A549 (cell line): ENCODE results near the gene LCN15. TPM values are rescaled to one million over a fixed set of nuclear protein-coding genes. Genes with fewer than 3 reads are reported as not detected.

Experiments used
- ATAC-seq, 2 experiments: fragments of 200-7000 bp in 1 of 2; fragments of >200 bp in 1 of 2; cut with Nextera tagmentation in 1 of 2; cut with Tn5 transposase in 1 of 2; 3 replicates each; pipeline versions ENCODE4 v1.8.0 to v1.9.1; 2018 to 2020; ENCODE audit warnings: mild to moderate bottlenecking in 1 of 2, moderate library complexity in 1 of 2
- CTCF ChIA-PET: fragments of 300-600 bp; sonication (Branson Sonifier 250); formaldehyde crosslinking; extraction: SDS; loops from one replicate; lab custom pipeline; 2021; ENCODE audit warnings: antibody characterized with exemption, inconsistent platforms; lab: Yijun Ruan, JAX
- POLR2A ChIA-PET: fragments of 350-600 bp; formaldehyde crosslinking; extraction: SDS; loops from one replicate; lab custom pipeline; 2021; ENCODE audit warnings: antibody characterized with exemption, inconsistent platforms; lab: Yijun Ruan, JAX
- DNase-seq, 2 experiments: peaks; one replicate each; pipeline versions ENCODE4 v3.0.0 to v3.0.0-alpha.2; 2011 to 2016; ENCODE audit warnings: low read depth in 1 of 2, low spot score in 1 of 2
- FAIRE-seq: peaks from 2 replicates; lab custom pipeline; 2011; peaks lifted over from hg19 to GRCh38; lab: Jason Lieb, UNC
- H3K27ac ChIP-seq, 2 experiments: fragments of >200 bp; sonication (Bioruptor Twin); formaldehyde crosslinking; 3 replicates each; pipeline ENCODE4 v1.5.1; 2016 to 2017
- H3K4me1 ChIP-seq: fragments of >200 bp; sonication (Bioruptor Twin); formaldehyde crosslinking; 3 replicates; pipeline ENCODE4 v1.6.1; 2016
- H3K4me2 ChIP-seq: fragments of >200 bp; sonication (Bioruptor Twin); formaldehyde crosslinking; 3 replicates; pipeline ENCODE4 v1.6.1; 2016
- H3K4me3 ChIP-seq: fragments of >200 bp; sonication (Bioruptor Twin); formaldehyde crosslinking; 3 replicates; pipeline ENCODE4 v1.5.1; 2016
- H3K9me3 ChIP-seq: fragments of >200 bp; sonication (Bioruptor Twin); formaldehyde crosslinking; 3 replicates; pipeline ENCODE4 v1.6.1; 2016
- CBX2 ChIP-seq: fragments of 200-600 bp; sonication (generic); IDR thresholded peaks from 2 replicates; pipeline ENCODE4 v1.6.1; 2016; ENCODE audit warnings: low read depth, mild to moderate bottlenecking, borderline replicate concordance
- CEBPB ChIP-seq, 2 experiments: fragments of >200 bp in 1 of 2; sonication (Bioruptor Twin) in 1 of 2; formaldehyde crosslinking in 1 of 2; IDR thresholded peaks; 2 replicates each; pipeline ENCODE4 v1.6.1; 2012 to 2016
- CHD2 ChIP-seq: fragments of 150-350 bp; IDR thresholded peaks from 2 replicates; pipeline ENCODE4 v1.6.1; 2014; ENCODE audit warnings: low read length; ENCODE audit not compliant: partially characterized antibody
- CHD4 ChIP-seq: fragments of 200-600 bp; sonication (generic); IDR thresholded peaks from 2 replicates; pipeline ENCODE4 v1.6.1; 2016; ENCODE audit warnings: antibody characterized with exemption, mild to moderate bottlenecking, borderline replicate concordance
- EP300 ChIP-seq, 2 experiments: fragments of >200 bp; sonication (Bioruptor Twin); formaldehyde crosslinking; IDR thresholded peaks; 2 replicates in 1 of 2; 3 replicates in 1 of 2; pipeline ENCODE4 v1.6.1; 2016 to 2017
- FOSB ChIP-seq: fragments of 250-450 bp; sonication (Bioruptor Pico); IDR thresholded peaks from 2 replicates; pipeline ENCODE4 v1.5.0; 2020; ENCODE audit warnings: mild to moderate bottlenecking, moderate library complexity
- HEYL ChIP-seq: fragments of 250-450 bp; sonication (Bioruptor Pico); IDR thresholded peaks from 2 replicates; pipeline ENCODE4 v1.8.0; 2021; ENCODE audit warnings: mild to moderate bottlenecking, moderate library complexity
- HOXA7 ChIP-seq: fragments of 250-450 bp; sonication (Bioruptor Pico); IDR thresholded peaks from 2 replicates; pipeline ENCODE4 v1.5.0; 2020; ENCODE audit warnings: mild to moderate bottlenecking, moderate library complexity
- HOXB13 ChIP-seq: fragments of 250-450 bp; sonication (Bioruptor Pico); IDR thresholded peaks from 2 replicates; pipeline ENCODE4 v1.5.0; 2020; ENCODE audit warnings: low read depth, mild to moderate bottlenecking, moderate library complexity
- JUNB ChIP-seq: fragments of >200 bp; sonication (Bioruptor Twin); formaldehyde crosslinking; IDR thresholded peaks from 2 replicates; pipeline ENCODE4 v1.6.1; 2016
- KDM1A ChIP-seq: fragments of 200-600 bp; sonication (generic); IDR thresholded peaks from 2 replicates; pipeline ENCODE4 v1.6.1; 2016; ENCODE audit warnings: low read depth, mild to moderate bottlenecking
- NFE2L2 ChIP-seq: fragments of 150-350 bp; conservative IDR thresholded peaks from 2 replicates; pipeline ENCODE4 v1.6.1; 2014; ENCODE audit warnings: low read length
- NPAS2 ChIP-seq: fragments of 250-450 bp; sonication (Bioruptor Pico); IDR thresholded peaks from 2 replicates; pipeline ENCODE4 v1.8.0; 2022; ENCODE audit warnings: mild to moderate bottlenecking, moderate library complexity, borderline replicate concordance
- PHF8 ChIP-seq: fragments of 200-600 bp; sonication (generic); IDR thresholded peaks from 2 replicates; pipeline ENCODE4 v1.6.1; 2016; ENCODE audit warnings: low read depth, mild to moderate bottlenecking, antibody characterized with exemption, moderate library complexity, borderline replicate concordance
- POLR2AphosphoS2 ChIP-seq: conservative IDR thresholded peaks from 2 replicates; pipeline ENCODE4 v1.6.1; 2012; ENCODE audit warnings: low read length, improper control_type of control experiment, inconsistent platforms
- RAD21 ChIP-seq, 2 experiments: fragments of >200 bp in 1 of 2; sonication (Bioruptor Twin) in 1 of 2; formaldehyde crosslinking in 1 of 2; IDR thresholded peaks in 1 of 2; conservative IDR thresholded peaks in 1 of 2; 2 replicates in 1 of 2; 3 replicates in 1 of 2; pipeline ENCODE4 v1.6.1; 2012 to 2018; ENCODE audit warnings: inconsistent platforms in 1 of 2
- RFX5 ChIP-seq: fragments of 450-650 bp; IDR thresholded peaks from 2 replicates; pipeline ENCODE4 v1.7.1; 2014; ENCODE audit warnings: antibody characterized with exemption, mild to moderate bottlenecking, moderate library complexity
- RNF2 ChIP-seq: fragments of 200-600 bp; sonication (generic); IDR thresholded peaks from 2 replicates; pipeline ENCODE4 v1.6.1; 2016; ENCODE audit warnings: low read depth, mild to moderate bottlenecking, antibody characterized with exemption, moderate library complexity, borderline replicate concordance
- SMC3 ChIP-seq: fragments of >200 bp; sonication (Bioruptor Twin); formaldehyde crosslinking; IDR thresholded peaks from 3 replicates; pipeline ENCODE4 v1.6.1; 2018; ENCODE audit warnings: inconsistent platforms
- SREBF2 ChIP-seq: fragments of 450-650 bp; IDR thresholded peaks from 2 replicates; pipeline ENCODE4 v1.6.1; 2014; ENCODE audit warnings: mild to moderate bottlenecking, moderate library complexity
- TFCP2L1 ChIP-seq: fragments of 250-450 bp; sonication (Bioruptor Pico); IDR thresholded peaks from 2 replicates; pipeline ENCODE4 v1.5.0; 2021; ENCODE audit warnings: mild to moderate bottlenecking
- TP53 ChIP-seq: fragments of 250-450 bp; sonication (Bioruptor Pico); IDR thresholded peaks from 2 replicates; pipeline ENCODE4 v1.5.0; 2021; ENCODE audit warnings: mild to moderate bottlenecking, moderate library complexity
- ZNF302 ChIP-seq: fragments of 250-450 bp; sonication (Bioruptor Pico); IDR thresholded peaks from 2 replicates; pipeline ENCODE4 v1.9.0; 2021; ENCODE audit warnings: inconsistent platforms, mild to moderate bottlenecking, moderate library complexity
- ZSCAN20 ChIP-seq: fragments of 250-450 bp; sonication (Bioruptor Pico); IDR thresholded peaks from 2 replicates; pipeline ENCODE4 v1.8.0; 2022; ENCODE audit warnings: mild to moderate bottlenecking, moderate library complexity
- WGBS: methylation state at CpG from one replicate; pipeline ENCODE4 v1.1.6; 2017; ENCODE audit errors: missing lambda C conversion rate; 5-methylcytosine and 5-hydroxymethylcytosine counted together
- polyA plus RNA-seq, 4 experiments: library from polyadenylated mRNA; depleted of rRNA in 3 of 4; stranded (reverse); fragments of >200 nt; fragmentation: RNase III in 1 of 4; extraction: RNeasy Plus Mini Kit Qiagen cat#74134 plus additional on column Dnase treatment in 1 of 4; gene quantifications; 2 replicates in 3 of 4; 3 replicates in 1 of 4; pipeline ENCODE4 v1.2.3, GENCODE V29; 2011 to 2017
- TF ChIP-seq, protein P1 (sequence below): fragments of 150-350 bp; IDR thresholded peaks from 2 replicates; pipeline ENCODE4 v1.6.1; 2014; ENCODE audit warnings: low read depth, mild to moderate bottlenecking, low read length
- TF ChIP-seq, protein P2 (sequence below): fragments of >200 bp; sonication (Bioruptor Twin); formaldehyde crosslinking; IDR thresholded peaks from 3 replicates; pipeline ENCODE4 v1.5.1; 2016
- TF ChIP-seq, protein P3 (sequence below): fragments of 250-450 bp; sonication (Bioruptor Pico); IDR thresholded peaks from 2 replicates; pipeline ENCODE4 v1.5.0; 2021; ENCODE audit warnings: mild to moderate bottlenecking, moderate library complexity, borderline replicate concordance
- TF ChIP-seq, protein P4 (sequence below): IDR thresholded peaks from 2 replicates; pipeline ENCODE4 v1.6.1; 2012
- TF ChIP-seq, protein P5 (sequence below): fragments of 200-600 bp; sonication (generic); IDR thresholded peaks from 2 replicates; pipeline ENCODE4 v1.6.1; 2016; ENCODE audit warnings: antibody characterized with exemption, mild to moderate bottlenecking, moderate library complexity

The LCN15 gene
- polyA plus RNA-seq, 2 of the 4 experiments (the other 2 are of a cell fraction): 0.09 to 0.10 TPM

DNA sequence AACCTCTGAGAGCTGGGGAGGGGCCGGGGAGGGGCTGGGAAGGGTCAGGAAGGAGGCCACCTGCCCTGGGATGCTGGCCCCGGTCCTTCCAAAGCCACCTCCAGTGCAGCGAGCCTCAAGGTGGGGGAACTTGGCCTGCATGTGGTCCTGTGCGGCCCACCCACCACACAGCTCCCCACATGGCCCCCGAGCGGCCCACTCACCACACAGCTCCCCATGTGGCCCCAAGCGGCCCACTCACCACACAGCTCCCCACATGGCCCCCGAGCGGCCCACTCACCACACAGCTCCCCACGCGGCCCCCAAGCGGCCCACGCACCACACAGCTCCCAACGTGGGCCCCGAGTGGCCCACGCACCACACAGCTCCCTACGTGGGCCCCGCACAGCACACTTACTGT lies 19.5 kb downstream of the LCN15 start:
- 67% methylated on average over 9 of the region's 18 CpGs for WGBS
- no peak for ATAC-seq
- H3K4me2 ChIP-seq: no peak overlapping the region
- no peak for FAIRE-seq
- ChIA-PET POLR2A (interaction anchor here (0.6 to 2.7 kb wide), 2 partner anchors 14 to 16 kb away, joined by 5 to 11 read pairs; no protein-coding TSS in a partner anchor), CTCF (interaction anchor here (0.7 to 11.9 kb wide), 5 partner anchors 10 to 373 kb away, joined by 3 to 79 read pairs (median 5); partner anchors contain the start of gene LCN8)
- TF ChIP-seq, protein P1, sequence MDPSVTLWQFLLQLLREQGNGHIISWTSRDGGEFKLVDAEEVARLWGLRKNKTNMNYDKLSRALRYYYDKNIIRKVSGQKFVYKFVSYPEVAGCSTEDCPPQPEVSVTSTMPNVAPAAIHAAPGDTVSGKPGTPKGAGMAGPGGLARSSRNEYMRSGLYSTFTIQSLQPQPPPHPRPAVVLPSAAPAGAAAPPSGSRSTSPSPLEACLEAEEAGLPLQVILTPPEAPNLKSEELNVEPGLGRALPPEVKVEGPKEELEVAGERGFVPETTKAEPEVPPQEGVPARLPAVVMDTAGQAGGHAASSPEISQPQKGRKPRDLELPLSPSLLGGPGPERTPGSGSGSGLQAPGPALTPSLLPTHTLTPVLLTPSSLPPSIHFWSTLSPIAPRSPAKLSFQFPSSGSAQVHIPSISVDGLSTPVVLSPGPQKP: no peak
- no peak for TF ChIP-seq CBX2
- TF ChIP-seq SREBF2: no peak
- TF ChIP-seq POLR2AphosphoS2: no peak
- no peak for TF ChIP-seq CHD2
- no peak for TF ChIP-seq RFX5
- TF ChIP-seq, protein P2, sequence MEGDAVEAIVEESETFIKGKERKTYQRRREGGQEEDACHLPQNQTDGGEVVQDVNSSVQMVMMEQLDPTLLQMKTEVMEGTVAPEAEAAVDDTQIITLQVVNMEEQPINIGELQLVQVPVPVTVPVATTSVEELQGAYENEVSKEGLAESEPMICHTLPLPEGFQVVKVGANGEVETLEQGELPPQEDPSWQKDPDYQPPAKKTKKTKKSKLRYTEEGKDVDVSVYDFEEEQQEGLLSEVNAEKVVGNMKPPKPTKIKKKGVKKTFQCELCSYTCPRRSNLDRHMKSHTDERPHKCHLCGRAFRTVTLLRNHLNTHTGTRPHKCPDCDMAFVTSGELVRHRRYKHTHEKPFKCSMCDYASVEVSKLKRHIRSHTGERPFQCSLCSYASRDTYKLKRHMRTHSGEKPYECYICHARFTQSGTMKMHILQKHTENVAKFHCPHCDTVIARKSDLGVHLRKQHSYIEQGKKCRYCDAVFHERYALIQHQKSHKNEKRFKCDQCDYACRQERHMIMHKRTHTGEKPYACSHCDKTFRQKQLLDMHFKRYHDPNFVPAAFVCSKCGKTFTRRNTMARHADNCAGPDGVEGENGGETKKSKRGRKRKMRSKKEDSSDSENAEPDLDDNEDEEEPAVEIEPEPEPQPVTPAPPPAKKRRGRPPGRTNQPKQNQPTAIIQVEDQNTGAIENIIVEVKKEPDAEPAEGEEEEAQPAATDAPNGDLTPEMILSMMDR: no peak
- TF ChIP-seq NPAS2 (CRISPR knock-in tag): no peak
- TF ChIP-seq, protein P3, sequence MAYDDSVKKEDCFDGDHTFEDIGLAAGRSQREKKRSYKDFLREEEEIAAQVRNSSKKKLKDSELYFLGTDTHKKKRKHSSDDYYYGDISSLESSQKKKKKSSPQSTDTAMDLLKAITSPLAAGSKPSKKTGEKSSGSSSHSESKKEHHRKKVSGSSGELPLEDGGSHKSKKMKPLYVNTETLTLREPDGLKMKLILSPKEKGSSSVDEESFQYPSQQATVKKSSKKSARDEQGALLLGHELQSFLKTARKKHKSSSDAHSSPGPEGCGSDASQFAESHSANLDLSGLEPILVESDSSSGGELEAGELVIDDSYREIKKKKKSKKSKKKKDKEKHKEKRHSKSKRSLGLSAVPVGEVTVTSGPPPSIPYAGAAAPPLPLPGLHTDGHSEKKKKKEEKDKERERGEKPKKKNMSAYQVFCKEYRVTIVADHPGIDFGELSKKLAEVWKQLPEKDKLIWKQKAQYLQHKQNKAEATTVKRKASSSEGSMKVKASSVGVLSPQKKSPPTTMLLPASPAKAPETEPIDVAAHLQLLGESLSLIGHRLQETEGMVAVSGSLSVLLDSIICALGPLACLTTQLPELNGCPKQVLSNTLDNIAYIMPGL (CRISPR knock-in tag): no peak
- no peak for TF ChIP-seq SMC3
- TF ChIP-seq EP300 (IDR thresholded peaks at IDR 0.05): no peak
- no peak for TF ChIP-seq RNF2
- TF ChIP-seq RAD21 (conservative IDR thresholded peaks at IDR 0.05 in 1 of 2, IDR thresholded peaks at IDR 0.05 in 1 of 2): no peak
- TF ChIP-seq ZNF302 (CRISPR knock-in tag): no peak
- TF ChIP-seq, protein P4, sequence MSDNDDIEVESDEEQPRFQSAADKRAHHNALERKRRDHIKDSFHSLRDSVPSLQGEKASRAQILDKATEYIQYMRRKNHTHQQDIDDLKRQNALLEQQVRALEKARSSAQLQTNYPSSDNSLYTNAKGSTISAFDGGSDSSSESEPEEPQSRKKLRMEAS: no peak
- TF ChIP-seq HOXA7 (CRISPR knock-in tag): no peak
- TF ChIP-seq PHF8: no peak
- TF ChIP-seq, all 56 proteins: peak for 0
- Histone ChIP-seq H3K27ac (no peak overlapping the region), H3K9me3 (no peaks in the 10 kb centered on the region), H3K4me3 (no peak overlapping the region), H3K4me1 (no peaks in the 10 kb centered on the region)
- DNase-seq: no peak

DNA sequence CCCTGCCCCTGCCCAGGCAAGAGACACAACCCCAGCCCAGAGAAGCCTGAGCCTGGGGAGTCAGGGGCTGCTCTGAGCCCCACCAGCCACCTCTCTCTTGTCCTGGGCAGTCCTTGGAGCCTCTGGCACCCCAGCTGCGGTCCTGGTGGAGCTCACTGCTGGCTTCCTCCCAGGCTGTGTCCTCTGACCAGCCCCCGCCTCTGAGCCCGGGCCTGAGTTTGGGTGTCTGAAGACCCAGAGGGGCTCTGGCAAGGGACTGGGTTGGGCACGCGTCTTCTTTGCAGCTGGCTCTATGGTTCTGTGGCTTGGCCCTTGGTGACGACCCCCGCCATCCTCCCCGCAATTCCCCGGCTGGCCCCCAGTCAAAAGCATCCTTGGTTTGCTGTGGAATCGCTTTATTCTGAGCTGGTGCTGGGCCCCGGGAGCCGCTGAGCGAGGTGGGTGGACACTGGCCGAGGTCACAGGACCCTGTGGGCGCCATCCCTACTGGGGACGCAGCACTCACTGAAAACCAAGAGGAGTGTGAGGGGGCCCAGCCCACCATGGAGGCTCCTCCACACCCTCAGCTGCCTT lies 20.6 kb downstream of the LCN15 start:
- 78% methylated on average over 11 of the region's 16 CpGs for WGBS
- no peaks in the 10 kb centered on the region for H3K9me3 ChIP-seq
- CTCF ChIA-PET: interaction anchor here (1.2 to 11.9 kb wide), 4 partner anchors 11 to 31 kb away, joined by 3 to 79 read pairs (median 27); partner anchors contain the start of gene LCN8
- ATAC-seq (peak in 1 of 2 experiments; percentile 5; a peak in 3 of 6 replicates), DNase-seq (no peak), FAIRE-seq (no peak)
- no peak overlapping the region for H3K4me2 ChIP-seq
- no peaks in the 10 kb centered on the region for H3K4me1 ChIP-seq
- H3K4me3 ChIP-seq: no peak overlapping the region
- POLR2A ChIA-PET: interaction anchor here (2.7 kb wide), 1 partner anchor 15 kb away, joined by 11 read pairs; no protein-coding TSS in a partner anchor
- no peak overlapping the region for H3K27ac ChIP-seq
- TF ChIP-seq, protein P5, sequence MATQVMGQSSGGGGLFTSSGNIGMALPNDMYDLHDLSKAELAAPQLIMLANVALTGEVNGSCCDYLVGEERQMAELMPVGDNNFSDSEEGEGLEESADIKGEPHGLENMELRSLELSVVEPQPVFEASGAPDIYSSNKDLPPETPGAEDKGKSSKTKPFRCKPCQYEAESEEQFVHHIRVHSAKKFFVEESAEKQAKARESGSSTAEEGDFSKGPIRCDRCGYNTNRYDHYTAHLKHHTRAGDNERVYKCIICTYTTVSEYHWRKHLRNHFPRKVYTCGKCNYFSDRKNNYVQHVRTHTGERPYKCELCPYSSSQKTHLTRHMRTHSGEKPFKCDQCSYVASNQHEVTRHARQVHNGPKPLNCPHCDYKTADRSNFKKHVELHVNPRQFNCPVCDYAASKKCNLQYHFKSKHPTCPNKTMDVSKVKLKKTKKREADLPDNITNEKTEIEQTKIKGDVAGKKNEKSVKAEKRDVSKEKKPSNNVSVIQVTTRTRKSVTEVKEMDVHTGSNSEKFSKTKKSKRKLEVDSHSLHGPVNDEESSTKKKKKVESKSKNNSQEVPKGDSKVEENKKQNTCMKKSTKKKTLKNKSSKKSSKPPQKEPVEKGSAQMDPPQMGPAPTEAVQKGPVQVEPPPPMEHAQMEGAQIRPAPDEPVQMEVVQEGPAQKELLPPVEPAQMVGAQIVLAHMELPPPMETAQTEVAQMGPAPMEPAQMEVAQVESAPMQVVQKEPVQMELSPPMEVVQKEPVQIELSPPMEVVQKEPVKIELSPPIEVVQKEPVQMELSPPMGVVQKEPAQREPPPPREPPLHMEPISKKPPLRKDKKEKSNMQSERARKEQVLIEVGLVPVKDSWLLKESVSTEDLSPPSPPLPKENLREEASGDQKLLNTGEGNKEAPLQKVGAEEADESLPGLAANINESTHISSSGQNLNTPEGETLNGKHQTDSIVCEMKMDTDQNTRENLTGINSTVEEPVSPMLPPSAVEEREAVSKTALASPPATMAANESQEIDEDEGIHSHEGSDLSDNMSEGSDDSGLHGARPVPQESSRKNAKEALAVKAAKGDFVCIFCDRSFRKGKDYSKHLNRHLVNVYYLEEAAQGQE: no peak
- no peak for TF ChIP-seq RNF2
- TF ChIP-seq TFCP2L1 (CRISPR knock-in tag): no peak
- no peak for TF ChIP-seq RFX5
- no peak for TF ChIP-seq CEBPB (IDR thresholded peaks at IDR 0.05)
- TF ChIP-seq PHF8: no peak
- TF ChIP-seq ZNF302 (CRISPR knock-in tag): no peak
- TF ChIP-seq HEYL: no peak
- no peak for TF ChIP-seq KDM1A
- no peak for TF ChIP-seq ZSCAN20 (CRISPR knock-in tag)
- no peak for TF ChIP-seq FOSB
- TF ChIP-seq NFE2L2: no peak
- no peak for TF ChIP-seq CHD4
- no peak for TF ChIP-seq TP53 (CRISPR knock-in tag)
- no peak for TF ChIP-seq JUNB
- TF ChIP-seq HOXB13 (CRISPR knock-in tag): no peak
- TF ChIP-seq EP300 (IDR thresholded peaks at IDR 0.05): no peak
